ENCODE results near the gene XAB2.

DNA sequence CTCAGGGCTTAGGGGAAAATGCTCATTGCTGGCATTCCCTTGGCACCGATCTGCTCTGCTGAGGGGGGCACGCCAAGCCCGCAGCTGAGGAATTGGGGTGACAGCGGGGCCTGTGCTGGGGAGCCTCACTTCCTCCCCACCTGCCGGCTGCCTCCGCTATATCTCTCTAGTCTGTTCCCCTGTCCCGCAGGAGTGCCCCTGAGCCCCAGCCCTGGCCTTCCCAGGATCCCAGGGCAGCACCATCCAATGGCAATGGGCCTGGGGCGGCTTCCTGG is 17.0 kb upstream of the XAB2 start:
- TF ChIP-seq EZH2phosphoT487 (IDR thresholded peaks at IDR 0.05; ENCODE audit: borderline replicate concordance, low read length) = no peak
- TF ChIP-seq, protein P1, sequence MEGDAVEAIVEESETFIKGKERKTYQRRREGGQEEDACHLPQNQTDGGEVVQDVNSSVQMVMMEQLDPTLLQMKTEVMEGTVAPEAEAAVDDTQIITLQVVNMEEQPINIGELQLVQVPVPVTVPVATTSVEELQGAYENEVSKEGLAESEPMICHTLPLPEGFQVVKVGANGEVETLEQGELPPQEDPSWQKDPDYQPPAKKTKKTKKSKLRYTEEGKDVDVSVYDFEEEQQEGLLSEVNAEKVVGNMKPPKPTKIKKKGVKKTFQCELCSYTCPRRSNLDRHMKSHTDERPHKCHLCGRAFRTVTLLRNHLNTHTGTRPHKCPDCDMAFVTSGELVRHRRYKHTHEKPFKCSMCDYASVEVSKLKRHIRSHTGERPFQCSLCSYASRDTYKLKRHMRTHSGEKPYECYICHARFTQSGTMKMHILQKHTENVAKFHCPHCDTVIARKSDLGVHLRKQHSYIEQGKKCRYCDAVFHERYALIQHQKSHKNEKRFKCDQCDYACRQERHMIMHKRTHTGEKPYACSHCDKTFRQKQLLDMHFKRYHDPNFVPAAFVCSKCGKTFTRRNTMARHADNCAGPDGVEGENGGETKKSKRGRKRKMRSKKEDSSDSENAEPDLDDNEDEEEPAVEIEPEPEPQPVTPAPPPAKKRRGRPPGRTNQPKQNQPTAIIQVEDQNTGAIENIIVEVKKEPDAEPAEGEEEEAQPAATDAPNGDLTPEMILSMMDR (IDR thresholded peaks at IDR 0.05; ENCODE audit: low read depth, low read length, poor library complexity, severe bottlenecking) = no peak

All from DOHH2 (cell line).